Measurements from ENCODE around the gene ARMC7. TPM values are rescaled to one million over a fixed set of nuclear protein-coding genes. Genes with fewer than 3 reads are reported as not detected.
A peak's percentile ranks its signal among the peaks of the same experiment; 100 is the strongest.
"Not testable (repeated sequence)": the region's sequence is repeated elsewhere in the genome, so short reads cannot be mapped to it uniquely, and the experiment has no call there.

Gene ARMC7
- total and polyA plus RNA-seq, 3 donors from 2014 or later = 10.0 to 12.6 (median 11.8) TPM

DNA sequence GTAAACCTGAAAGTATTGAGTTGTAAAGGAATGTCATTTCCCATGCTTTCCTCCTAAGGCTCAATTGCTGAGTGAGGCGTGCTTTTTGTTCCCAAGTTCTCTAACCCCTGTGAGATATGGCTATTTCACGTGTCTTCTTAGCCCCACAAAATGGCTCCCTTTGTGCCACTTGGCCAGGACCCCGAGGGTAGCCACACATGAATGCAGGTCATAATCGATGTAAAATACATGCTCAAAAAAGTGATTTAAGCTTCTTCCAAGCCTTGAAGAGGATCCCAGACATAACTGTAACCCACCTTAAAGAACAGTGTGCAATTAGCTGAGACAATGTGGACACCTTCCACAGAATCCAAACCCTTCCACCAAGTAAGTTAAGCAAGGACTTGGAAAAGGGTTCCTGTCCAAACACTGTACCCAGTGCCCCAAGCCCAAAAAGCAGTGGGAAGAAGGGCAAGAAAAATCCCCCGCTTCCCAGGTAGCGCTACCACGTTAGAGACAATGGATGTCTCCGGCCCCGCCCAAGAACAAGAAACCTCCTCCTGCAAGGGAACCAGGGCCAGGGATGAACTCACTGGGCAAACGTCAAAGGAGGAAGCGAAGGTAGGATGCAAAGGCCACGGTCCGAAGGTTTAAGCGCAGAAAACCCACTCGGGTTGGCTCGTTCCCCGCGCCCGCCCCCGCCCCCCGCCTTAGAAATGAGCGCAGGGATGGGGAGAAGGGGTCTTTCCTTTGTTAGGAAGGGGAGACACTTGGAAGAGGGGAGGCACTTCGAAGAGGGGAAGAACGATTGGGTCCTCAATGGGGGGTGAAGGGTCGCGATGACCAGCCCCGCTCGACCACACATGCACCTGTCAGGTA is 43.4 kb downstream of the ARMC7 start:
- peak; percentile 47 for DNase-seq
- TF ChIP-seq POLR2A (IDR thresholded peaks at IDR 0.05) = no peak
- TF ChIP-seq, protein P1, sequence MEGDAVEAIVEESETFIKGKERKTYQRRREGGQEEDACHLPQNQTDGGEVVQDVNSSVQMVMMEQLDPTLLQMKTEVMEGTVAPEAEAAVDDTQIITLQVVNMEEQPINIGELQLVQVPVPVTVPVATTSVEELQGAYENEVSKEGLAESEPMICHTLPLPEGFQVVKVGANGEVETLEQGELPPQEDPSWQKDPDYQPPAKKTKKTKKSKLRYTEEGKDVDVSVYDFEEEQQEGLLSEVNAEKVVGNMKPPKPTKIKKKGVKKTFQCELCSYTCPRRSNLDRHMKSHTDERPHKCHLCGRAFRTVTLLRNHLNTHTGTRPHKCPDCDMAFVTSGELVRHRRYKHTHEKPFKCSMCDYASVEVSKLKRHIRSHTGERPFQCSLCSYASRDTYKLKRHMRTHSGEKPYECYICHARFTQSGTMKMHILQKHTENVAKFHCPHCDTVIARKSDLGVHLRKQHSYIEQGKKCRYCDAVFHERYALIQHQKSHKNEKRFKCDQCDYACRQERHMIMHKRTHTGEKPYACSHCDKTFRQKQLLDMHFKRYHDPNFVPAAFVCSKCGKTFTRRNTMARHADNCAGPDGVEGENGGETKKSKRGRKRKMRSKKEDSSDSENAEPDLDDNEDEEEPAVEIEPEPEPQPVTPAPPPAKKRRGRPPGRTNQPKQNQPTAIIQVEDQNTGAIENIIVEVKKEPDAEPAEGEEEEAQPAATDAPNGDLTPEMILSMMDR (IDR thresholded peaks at IDR 0.05) = no peak
- no peaks in the 10 kb centered on the region for H3K36me3 ChIP-seq (ENCODE audit: low read depth, missing control alignments)
- H3K27me3 ChIP-seq = no peaks in the 10 kb centered on the region
- H3K27ac ChIP-seq = peak overlapping the region in 1 of 2 donors; percentile 69
- WGBS, 2 donors = 7 to 9% methylated on average over 22 to 28 of the region's 28 CpGs
- intact Hi-C loops (cut with DNase I; ENCODE audit: low total_unique reads) = no loop called here
- H3K9me3 ChIP-seq = no peaks in the 10 kb centered on the region
- H3K4me3 ChIP-seq = peak overlapping the region; percentile 68 to 90
- H3K4me1 ChIP-seq = no peaks in the 10 kb centered on the region

DNA sequence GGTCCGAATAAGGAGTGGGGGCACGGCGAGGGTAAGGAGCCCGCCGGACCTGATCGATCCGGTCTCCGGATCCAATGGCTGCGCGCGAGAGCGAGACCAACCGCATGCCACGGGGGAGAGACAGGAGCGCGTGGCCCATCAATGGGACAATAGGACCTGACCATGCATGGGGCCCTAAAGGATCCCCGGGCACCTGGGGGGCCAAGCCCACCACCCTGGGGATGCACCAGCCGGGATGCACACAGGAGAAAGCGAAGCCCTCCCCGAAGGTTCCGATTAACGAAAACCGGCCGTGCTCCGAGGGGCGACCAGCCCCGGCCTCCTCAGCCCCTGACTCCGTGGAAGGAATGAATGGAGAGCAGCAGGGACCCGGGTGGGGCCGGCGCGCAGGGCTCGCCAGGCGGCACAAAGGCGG is 44.0 kb downstream of the ARMC7 start:
- H3K27ac ChIP-seq = peak overlapping the region in 1 of 2 donors; percentile 69

DNA sequence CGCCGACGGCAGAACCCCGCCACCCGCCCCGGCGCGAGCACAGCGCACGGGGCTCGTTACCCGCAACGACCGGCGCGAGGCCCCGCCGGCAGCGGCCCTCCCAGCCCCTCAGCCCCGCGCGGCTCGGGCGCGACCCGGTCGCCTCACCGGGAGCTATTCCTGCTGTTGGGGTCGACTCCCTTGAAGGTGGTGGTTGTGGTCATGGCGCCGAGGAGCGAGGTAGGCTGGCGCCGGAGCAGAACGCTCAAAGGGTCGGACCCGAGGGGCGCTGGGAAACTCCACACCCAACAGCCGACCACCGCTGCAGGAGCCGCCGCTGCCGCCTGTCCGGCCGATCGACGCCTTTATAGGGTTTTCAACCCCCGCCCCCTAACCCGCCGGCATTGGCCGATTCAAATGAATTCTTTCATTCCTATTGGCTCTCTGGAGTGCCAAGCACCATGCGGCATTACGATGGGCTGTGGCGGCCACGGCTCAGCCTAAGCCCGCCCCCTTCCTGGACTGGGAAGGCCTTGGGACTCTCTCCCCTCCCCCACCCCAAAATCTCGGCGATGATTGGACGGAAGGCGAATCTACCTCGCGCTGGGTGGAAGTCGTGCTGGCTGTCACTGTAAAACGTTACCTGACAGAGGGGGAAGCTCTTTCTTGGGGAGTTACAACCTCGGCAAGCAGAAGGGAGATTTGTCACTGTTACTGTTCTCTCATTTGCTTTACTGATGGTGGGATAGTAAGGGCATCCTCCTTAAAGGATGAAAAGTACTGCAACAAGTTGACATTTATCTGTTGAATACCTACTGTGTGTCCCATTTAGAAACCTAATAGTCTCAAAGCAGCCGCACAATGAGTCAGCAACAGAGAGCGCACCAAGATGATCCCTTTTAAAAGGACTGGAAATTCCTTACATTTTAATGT is 44.7 kb downstream of the ARMC7 start, which contains the start of gene JPT1:
Gene JPT1, minus strand, starts transcription at position 318 of the 912 bp plus-strand sequence. Its CDS starts 115 bp downstream, at position 203.
- intact Hi-C loops (cut with DNase I; ENCODE audit: low total_unique reads) = no loop called here
- peak within 1 kb of the TSS in 1 of 2 donors; percentile 69 for H3K27ac ChIP-seq

More for the DNA sequence above, 44.0 kb downstream of the ARMC7 start:
- H3K4me3 ChIP-seq = peak overlapping the region; percentile 68 to 90
- no peaks in the 10 kb centered on the region for H3K9me3 ChIP-seq
- H3K36me3 ChIP-seq (ENCODE audit: low read depth, missing control alignments) = no peaks in the 10 kb centered on the region
- intact Hi-C loops (cut with DNase I; ENCODE audit: low total_unique reads) = no loop called here
- H3K4me1 ChIP-seq = no peaks in the 10 kb centered on the region
- no peak for TF ChIP-seq POLR2A (IDR thresholded peaks at IDR 0.05)
- TF ChIP-seq, protein P1 (IDR thresholded peaks at IDR 0.05) = no peak
- 0 to 2% methylated on average over 18 to 30 of the region's 35 CpGs for whole genome bisulfite sequencing, 2 donors
- DNase-seq = peak; percentile 59
- no peaks in the 10 kb centered on the region for H3K27me3 ChIP-seq

GRCh38 chr17:75155191-75155601 is 45.4 kb downstream of the ARMC7 start:
- peak overlapping the region in 1 of 2 donors; percentile 12 for H3K27ac ChIP-seq

More for the DNA sequence above, 44.7 kb downstream of the ARMC7 start, which contains the start of gene JPT1:
- no peaks in the 10 kb centered on the region for H3K36me3 ChIP-seq (ENCODE audit: low read depth, missing control alignments)
- no peaks in the 10 kb centered on the region for H3K9me3 ChIP-seq
- peak; percentile 98 for DNase-seq
- H3K4me3 ChIP-seq = peak within 1 kb of the TSS; percentile 68 to 90
- no peaks in the 10 kb centered on the region for H3K27me3 ChIP-seq
- peak; percentile 95 for TF ChIP-seq POLR2A (IDR thresholded peaks at IDR 0.05)
- TF ChIP-seq, protein P1 (IDR thresholded peaks at IDR 0.05) = peak in 1 of 3 experiments; percentile 11
- WGBS, 2 donors = 2 to 4% methylated on average over 17 to 58 of the region's 67 CpGs
- no peaks in the 10 kb centered on the region for H3K4me1 ChIP-seq

DNA sequence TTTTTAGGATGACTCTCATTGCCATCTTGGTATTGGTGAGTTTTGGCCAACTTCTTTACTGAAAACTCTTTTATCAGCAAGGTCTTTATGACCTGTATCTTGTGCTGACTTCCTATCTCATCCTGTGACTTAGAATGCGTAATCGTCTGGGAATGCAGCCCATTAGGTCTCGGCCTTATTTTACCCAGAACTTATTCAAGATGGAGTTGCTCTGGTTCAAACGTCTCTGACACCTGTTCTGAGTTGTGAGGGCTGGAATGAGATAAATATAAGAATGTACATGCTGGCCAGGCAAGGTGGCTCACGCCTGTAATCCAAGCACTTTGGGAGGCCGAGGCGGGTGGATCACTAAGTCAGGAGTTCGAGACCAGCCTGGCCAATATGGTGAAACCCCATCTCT is 48.7 kb downstream of the ARMC7 start:
- WGBS, 2 donors = 87 to 88% methylated on average over 8 of the region's 8 CpGs
- H3K27ac ChIP-seq = not testable (repeated sequence)

More at GRCh38 chr17:75155191-75155601, 45.4 kb downstream of the ARMC7 start:
- no peak for DNase-seq
- no peaks in the 10 kb centered on the region for H3K36me3 ChIP-seq (ENCODE audit: low read depth, missing control alignments)
- H3K4me3 ChIP-seq = no peak overlapping the region
- intact Hi-C loops (cut with DNase I; ENCODE audit: low total_unique reads) = no loop called here
- 55 to 79% methylated on average over 3 of the region's 3 CpGs for WGBS, 2 donors
- no peaks in the 10 kb centered on the region for H3K27me3 ChIP-seq
- no peaks in the 10 kb centered on the region for H3K4me1 ChIP-seq
- H3K9me3 ChIP-seq = no peaks in the 10 kb centered on the region
- no peak for TF ChIP-seq POLR2A (IDR thresholded peaks at IDR 0.05)
- TF ChIP-seq, protein P1 (IDR thresholded peaks at IDR 0.05) = no peak

More for the DNA sequence above, 48.7 kb downstream of the ARMC7 start:
- H3K27me3 ChIP-seq; H3K9me3 ChIP-seq; H3K4me1 ChIP-seq; H3K4me3 ChIP-seq; DNase-seq; intact Hi-C loops (cut with DNase I; ENCODE audit: low total_unique reads); H3K36me3 ChIP-seq (ENCODE audit: low read depth, missing control alignments): not testable (repeated sequence)

All from testis (tissue), 3 donors.